SK-N-MC (cell line): Measurements from ENCODE around the gene ARHGEF26.

ENCODE experiments used
- EZH2 ChIP-seq: fragments of 200-600 bp; sonication (generic); IDR thresholded peaks from one replicate; pipeline ENCODE4 v1.6.1; 2017; ENCODE audit warnings: antibody characterized with exemption
- POLR2AphosphoS5 ChIP-seq: IDR thresholded peaks from 2 replicates; pipeline ENCODE4 v1.6.1; 2012; ENCODE audit warnings: mild to moderate bottlenecking, low read depth, low read length, borderline replicate concordance

- TF ChIP-seq POLR2AphosphoS5: no peak
- TF ChIP-seq EZH2: no peak
These were observed 40.6 kb downstream of the ARHGEF26 start for GRCh38 chr3:154161806-154162205.
